Gastroesophageal sphincter (tissue), 4 donors: ENCODE results near the gene SUPV3L1. TPM values are rescaled to one million over a fixed set of nuclear protein-coding genes. Genes with fewer than 3 reads are reported as not detected.

Experiments used
- ATAC-seq: fragments of 150-250 bp; one replicate; pipeline ENCODE4 v1.9.1; 2016; ENCODE audit warnings: mild to moderate bottlenecking, moderate library complexity
- H3K27ac ChIP-seq, 4 donors: fragments of 200-600 bp; sonication (generic) in 3 of 4; 1 replicate in 3 of 4; 2 replicates in 1 of 4; pipeline ENCODE4 v1.5.1; 2016 to 2019
- H3K27me3 ChIP-seq: fragments of 200-600 bp; sonication (generic); one replicate; pipeline ENCODE4 v1.5.1; 2019
- H3K36me3 ChIP-seq, 2 donors: fragments of 200-600 bp; sonication (generic); one replicate each; pipeline ENCODE4 v1.5.1; 2019; ENCODE audit warnings: control low read depth in 1 of 2
- H3K4me1 ChIP-seq, 3 donors: fragments of 200-600 bp; sonication (generic); 1 replicate in 2 of 3; 2 replicates in 1 of 3; pipeline ENCODE4 v1.5.1; 2016 to 2019; ENCODE audit warnings: control low read depth in 2 of 3
- H3K4me3 ChIP-seq, 2 donors: fragments of 200-600 bp; sonication (generic); one replicate each; pipeline ENCODE4 v1.5.1; 2019; ENCODE audit warnings: mild to moderate bottlenecking in 1 of 2, moderate library complexity in 1 of 2
- H3K9me3 ChIP-seq, 3 donors: fragments of 200-600 bp; sonication (generic); one replicate each; pipeline ENCODE4 v1.5.1; 2017 to 2019; ENCODE audit warnings: control low read depth in 2 of 3
- CTCF ChIP-seq, 4 experiments: fragments of 200-600 bp in 2 of 4; fragments of 450-650 bp in 2 of 4; sonication (generic) in 1 of 4; IDR thresholded peaks; one replicate each; pipeline ENCODE4 v1.5.1; 2017 to 2019; ENCODE audit warnings: antibody characterized with exemption in 4 of 4, mild to moderate bottlenecking in 2 of 4, moderate library complexity in 2 of 4
- EP300 ChIP-seq: sonication (generic); formaldehyde crosslinking; IDR thresholded peaks from one replicate; pipeline ENCODE4 v1.6.1; 2017; ENCODE audit warnings: antibody characterized with exemption, mild to moderate bottlenecking
- POLR2A ChIP-seq, 2 donors: fragments of 450-650 bp; IDR thresholded peaks; one replicate each; pipeline ENCODE4 v1.6.1; 2017; ENCODE audit warnings: antibody characterized with exemption in 2 of 2, mild to moderate bottlenecking in 2 of 2, moderate library complexity in 1 of 2
- POLR2AphosphoS5 ChIP-seq: sonication (generic); formaldehyde crosslinking; IDR thresholded peaks from one replicate; pipeline ENCODE4 v1.6.1; 2017; ENCODE audit warnings: antibody characterized with exemption
- WGBS, 2 donors: methylation state at CpG; one replicate each; pipeline ENCODE4 v1.1.5; 2018; ENCODE audit warnings: low coverage in 1 of 2; 5-methylcytosine and 5-hydroxymethylcytosine counted together
- total RNA-seq, 4 donors: library from RNA; depleted of rRNA; stranded (reverse); fragments of >200 nt; gene quantifications; one replicate each; pipeline ENCODE4 v1.1.0, GENCODE V29; 2016

The SUPV3L1 gene
- total RNA-seq, 4 donors from 2014 or later, result 18.2 to 20.9 (median 19.8) TPM

DNA sequence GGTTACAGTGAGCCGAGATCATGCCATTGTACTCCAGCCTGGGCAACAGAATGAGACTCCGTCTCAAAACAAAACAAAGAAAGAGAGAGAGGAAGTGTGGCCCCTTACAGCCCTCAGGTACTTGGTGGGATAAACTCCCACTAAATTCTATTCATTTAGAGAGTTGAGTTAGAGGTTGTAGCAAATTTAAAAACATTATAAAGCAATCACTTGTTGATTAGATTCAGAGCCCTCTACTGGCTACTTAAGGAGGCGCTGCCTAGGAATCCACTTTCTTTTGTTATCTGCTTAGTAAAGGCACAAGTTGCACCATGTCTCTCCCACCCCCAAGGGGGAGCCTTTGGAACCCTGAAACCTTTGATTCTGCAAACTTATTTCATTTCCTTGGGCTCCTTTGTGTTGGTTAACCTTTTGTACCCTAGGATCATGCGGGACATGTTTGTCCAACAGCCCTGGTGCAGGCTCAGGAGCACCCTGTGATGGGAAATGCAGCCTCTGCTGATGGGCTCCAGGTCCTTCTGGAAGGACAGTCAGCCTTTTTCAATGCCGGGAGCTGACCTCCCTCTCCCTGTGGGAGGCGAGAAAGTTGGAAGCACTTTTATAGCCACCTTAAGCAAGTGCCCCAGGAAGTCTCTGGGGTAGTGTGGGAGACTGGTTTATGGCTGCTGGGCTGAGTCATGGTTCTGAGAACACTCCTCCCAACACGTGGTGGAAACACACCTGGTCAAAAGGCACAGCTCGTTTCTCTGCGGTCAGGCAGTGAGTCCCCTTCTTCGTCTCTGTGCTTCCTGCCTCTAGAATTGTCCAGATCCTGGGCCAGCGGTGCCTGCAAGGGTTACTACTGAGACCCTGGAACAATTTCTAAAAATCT is 42.4 kb downstream of the SUPV3L1 start:
- peak; percentile 28 for ATAC-seq
- WGBS, 2 donors, result 36 to 65% methylated on average over 2 to 5 of the region's 11 CpGs
- peaks cover 27% of the 10 kb centered on the region for H3K27me3 ChIP-seq
- H3K36me3 ChIP-seq, result no peaks in the 10 kb centered on the region
- no peaks in the 10 kb centered on the region for H3K4me1 ChIP-seq
- TF ChIP-seq CTCF (IDR thresholded peaks at IDR 0.05) (peak in 3 of 4 experiments; percentile 19 to 51 (median 34)), POLR2A (IDR thresholded peaks at IDR 0.05) (no peak)
- no peaks in the 10 kb centered on the region for H3K9me3 ChIP-seq
- no peak overlapping the region for H3K4me3 ChIP-seq
- H3K27ac ChIP-seq, result no peak overlapping the region

DNA sequence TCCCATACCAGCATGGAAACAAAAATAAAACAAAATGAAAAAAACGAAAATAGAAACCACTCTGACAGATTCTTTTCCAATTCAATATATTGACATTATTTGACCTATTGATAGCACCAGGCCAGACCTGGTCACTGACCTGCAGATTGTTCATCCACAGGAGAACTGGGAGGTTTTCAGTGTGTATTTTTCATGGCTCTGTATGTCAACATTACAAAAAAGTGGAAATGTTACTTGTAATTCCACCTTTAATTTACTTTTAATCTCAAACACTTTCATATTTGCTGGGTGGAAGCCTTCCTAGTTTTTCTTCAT is 43.0 kb downstream of the SUPV3L1 start:
- TF ChIP-seq CTCF (IDR thresholded peaks at IDR 0.05) (no peak), POLR2AphosphoS5 (no peak), POLR2A (IDR thresholded peaks at IDR 0.05) (no peak), EP300 (no peak)
- Histone ChIP-seq H3K27me3 (peaks cover 24% of the 10 kb centered on the region), H3K27ac (no peak overlapping the region), H3K4me1 (no peaks in the 10 kb centered on the region), H3K9me3 (no peaks in the 10 kb centered on the region), H3K4me3 (no peak overlapping the region), H3K36me3 (no peaks in the 10 kb centered on the region)
- 10% methylated on average over 1 of the region's 1 CpG for WGBS, 2 donors
- ATAC-seq, result no peak

- H3K36me3 ChIP-seq, result no peaks in the 10 kb centered on the region
- H3K27ac ChIP-seq, result no peak overlapping the region
- ATAC-seq, result no peak
- H3K4me1 ChIP-seq, result no peaks in the 10 kb centered on the region
- TF ChIP-seq POLR2A (IDR thresholded peaks at IDR 0.05), result no peak
- TF ChIP-seq EP300, result no peak
- TF ChIP-seq POLR2AphosphoS5, result no peak
- no peak for TF ChIP-seq CTCF (IDR thresholded peaks at IDR 0.05)
- 33 to 80% methylated on average over 2 to 3 of the region's 10 CpGs for WGBS, 2 donors
- no peak overlapping the region for H3K4me3 ChIP-seq
- peaks cover 13% of the 10 kb centered on the region for H3K27me3 ChIP-seq
- no peaks in the 10 kb centered on the region for H3K9me3 ChIP-seq
These were observed 45.0 kb downstream of the SUPV3L1 start for GRCh38 chr10:69224862-69225657.

DNA sequence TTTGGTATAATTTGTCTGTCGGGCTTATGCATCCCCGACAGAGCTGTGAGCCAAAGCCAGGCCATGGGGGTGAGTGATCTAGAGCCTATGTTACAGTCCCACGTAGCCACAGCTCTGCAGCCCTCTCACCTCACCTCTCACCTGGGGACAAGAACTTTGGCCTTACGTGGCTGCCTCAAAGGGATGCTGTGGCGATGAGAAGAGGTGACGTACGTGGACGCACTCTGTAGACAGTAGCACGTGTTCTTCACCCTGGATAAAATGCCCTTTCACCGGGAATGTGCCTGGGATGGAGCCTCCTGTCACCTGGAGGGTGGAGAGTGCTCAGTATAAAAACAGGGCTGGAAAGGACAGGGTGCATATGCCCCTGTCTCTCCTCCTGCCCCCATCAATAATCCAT is 45.6 kb downstream of the SUPV3L1 start:
- H3K4me3 ChIP-seq, result no peak overlapping the region
- H3K36me3 ChIP-seq, result no peaks in the 10 kb centered on the region
- no peak for ATAC-seq
- no peak overlapping the region for H3K27ac ChIP-seq
- 73 to 84% methylated on average over 3 to 7 of the region's 10 CpGs for WGBS, 2 donors
- no peaks in the 10 kb centered on the region for H3K4me1 ChIP-seq
- no peak for TF ChIP-seq EP300
- no peak for TF ChIP-seq CTCF (IDR thresholded peaks at IDR 0.05)
- TF ChIP-seq POLR2AphosphoS5, result no peak
- no peak for TF ChIP-seq POLR2A (IDR thresholded peaks at IDR 0.05)
- no peaks in the 10 kb centered on the region for H3K9me3 ChIP-seq
- H3K27me3 ChIP-seq, result peaks cover 7% of the 10 kb centered on the region
